ENCODE measurements around the gene TNFRSF4.

TNFRSF4 gene

DNA sequence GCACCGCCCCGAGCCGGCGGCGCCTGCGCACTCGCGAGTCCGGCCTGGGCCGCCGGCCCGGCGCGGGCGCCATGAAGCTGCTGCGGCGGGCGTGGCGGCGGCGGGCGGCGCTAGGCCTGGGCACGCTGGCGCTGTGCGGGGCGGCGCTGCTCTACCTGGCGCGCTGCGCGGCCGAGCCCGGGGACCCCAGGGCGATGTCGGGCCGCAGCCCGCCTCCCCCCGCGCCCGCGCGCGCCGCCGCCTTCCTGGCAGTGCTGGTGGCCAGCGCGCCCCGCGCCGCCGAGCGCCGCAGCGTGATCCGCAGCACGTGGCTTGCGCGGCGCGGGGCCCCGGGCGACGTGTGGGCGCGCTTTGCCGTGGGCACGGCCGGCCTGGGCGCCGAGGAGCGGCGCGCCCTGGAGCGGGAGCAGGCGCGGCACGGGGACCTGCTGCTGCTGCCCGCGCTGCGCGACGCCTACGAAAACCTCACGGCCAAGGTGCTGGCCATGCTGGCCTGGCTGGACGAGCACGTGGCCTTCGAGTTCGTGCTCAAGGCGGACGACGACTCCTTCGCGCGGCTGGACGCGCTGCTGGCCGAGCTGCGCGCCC is 18.3 kb upstream of the TNFRSF4 start, which contains the start of gene B3GALT6:
Gene B3GALT6, plus strand, starts transcription at position 30 of the 588 bp plus-strand sequence. Its CDS starts 42 bp downstream, at position 72.
- DNase-seq: no peak

DNA sequence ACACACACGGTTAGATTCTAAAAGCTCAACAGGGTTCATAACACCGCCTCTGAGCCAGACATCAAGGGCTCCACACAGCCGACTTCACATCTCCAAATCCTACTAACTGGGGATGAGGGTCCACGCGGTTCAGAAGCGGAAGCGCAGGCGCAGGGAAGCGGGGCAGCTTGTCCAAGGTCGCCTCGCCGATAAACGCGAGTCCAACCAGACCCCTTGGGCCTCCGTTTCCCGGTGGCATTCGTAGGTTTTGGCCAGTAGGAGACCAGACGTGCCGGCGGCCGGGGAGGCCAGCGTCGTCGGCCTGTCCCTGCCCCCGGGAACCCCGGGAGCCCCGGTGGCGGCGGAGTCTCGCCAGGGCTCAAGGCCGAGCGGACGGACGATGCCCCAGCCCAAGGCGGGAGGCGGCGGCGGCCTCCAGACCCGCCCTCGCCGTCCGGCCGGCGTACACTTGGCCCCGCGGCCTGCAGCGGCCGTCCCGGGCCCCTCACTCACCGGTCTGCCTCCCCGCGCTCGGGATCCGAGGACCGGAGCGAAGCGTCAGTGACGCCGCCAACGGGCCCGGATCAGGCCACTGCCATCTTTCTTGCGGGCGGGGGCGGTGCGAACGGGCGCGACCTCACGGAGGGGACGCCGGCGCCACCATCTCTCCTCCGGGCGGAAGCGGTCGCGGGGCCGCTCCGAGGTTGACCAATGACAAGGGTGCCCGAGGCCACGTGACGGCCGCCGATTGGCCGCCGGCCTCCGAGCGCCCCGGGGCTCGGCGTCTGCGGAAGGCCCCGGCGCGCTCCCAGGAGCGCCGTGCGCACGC is 17.7 kb upstream of the TNFRSF4 start, which contains the start of gene SDF4:
Gene SDF4, minus strand, starts transcription at position 602 of the 808 bp plus-strand sequence. CDS start 3,229 bp downstream, outside the sequence.
- DNase-seq: peak; percentile 97

DNA sequence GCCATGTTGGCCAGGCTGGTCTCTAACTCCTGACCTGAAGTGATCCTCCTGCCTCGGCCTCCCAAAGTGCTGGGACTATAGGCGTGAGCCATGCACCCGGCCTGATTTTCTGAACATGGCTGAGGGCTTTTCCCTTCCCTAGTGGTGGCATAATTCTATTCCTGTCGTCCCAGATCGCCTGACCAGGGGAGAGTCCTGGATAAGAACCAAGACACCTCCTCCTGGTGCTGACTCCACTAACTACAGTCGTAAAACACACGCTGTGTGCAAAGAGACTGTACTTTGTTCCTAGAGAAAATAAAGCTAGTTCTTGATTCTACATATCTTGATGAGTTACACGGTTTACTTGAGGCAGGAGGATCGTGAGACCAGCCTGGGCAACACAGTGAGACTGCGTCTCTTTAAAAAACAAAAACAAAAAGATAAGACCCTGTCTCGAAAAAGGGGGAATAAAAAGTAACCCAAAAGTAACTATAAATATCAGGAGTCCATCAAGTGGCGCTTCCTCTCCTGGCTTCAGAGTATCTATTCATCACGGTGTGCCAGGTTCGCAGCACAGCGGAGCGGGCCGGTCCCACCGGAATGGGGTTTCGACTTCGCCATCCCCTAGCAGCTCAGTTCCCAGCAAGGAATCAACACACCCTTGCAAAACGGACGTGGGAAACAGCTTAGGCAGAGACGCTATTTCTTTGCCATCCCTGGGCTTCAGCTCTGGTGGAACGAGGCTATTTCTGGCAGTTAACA is 16.9 kb upstream of the TNFRSF4 start:
- DNase-seq: no peak

DNA sequence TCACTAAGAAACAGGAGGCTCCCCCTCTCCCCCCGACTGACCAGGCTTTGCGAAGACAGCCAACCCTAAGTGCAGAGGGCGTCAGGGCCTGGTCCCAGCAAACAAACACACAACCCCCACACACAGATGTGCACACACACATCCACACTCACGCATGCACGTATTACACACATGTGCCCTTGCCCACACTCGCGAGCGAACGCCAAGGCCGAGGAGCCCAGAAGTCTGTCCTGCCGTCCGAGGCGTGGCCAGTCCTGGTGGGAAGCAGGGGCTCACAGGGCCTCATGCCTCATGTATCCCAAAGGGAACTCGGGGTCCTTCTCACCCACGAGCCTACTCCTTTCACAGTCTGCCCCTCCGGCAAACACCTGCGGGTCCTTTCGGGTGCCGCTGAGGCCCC is 15.8 kb upstream of the TNFRSF4 start:
- no peak for DNase-seq

GRCh38 chr1:1228596-1229321 is 14.8 kb upstream of the TNFRSF4 start:
- no peak for DNase-seq

DNA sequence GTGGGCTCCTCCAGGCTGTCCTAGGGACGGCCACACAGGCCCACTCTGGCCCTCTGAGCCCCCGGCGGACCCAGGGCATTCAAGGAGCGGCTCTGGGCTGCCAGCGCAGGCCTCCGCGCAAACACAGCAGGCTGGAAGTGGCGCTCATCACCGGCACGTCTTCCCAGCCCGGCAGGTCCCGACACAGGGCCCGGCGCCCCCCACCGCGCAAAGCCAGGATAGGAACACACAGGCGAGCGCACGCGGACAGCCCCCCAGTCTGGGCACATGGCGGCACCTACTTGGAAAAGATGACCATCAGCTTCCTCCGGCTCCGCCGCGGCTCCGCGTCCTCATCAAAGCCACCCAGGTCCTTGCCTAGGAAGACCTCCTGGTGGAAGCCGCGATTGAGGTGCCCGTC is 14.2 kb upstream of the TNFRSF4 start:
- no peak for DNase-seq

- DNase-seq: no peak
Measured at GRCh38 chr1:1227386-1227785, 13.4 kb upstream of the TNFRSF4 start.

- no peak for DNase-seq
Measured at GRCh38 chr1:1226566-1227362, 12.8 kb upstream of the TNFRSF4 start.

GRCh38 chr1:1225913-1226312 is 12.0 kb upstream of the TNFRSF4 start:
- DNase-seq: no peak

- no peak for DNase-seq
Measured at GRCh38 chr1:1225238-1225845, 11.4 kb upstream of the TNFRSF4 start.

- DNase-seq: no peak
Measured at GRCh38 chr1:1223891-1224290, 9.9 kb upstream of the TNFRSF4 start.

GRCh38 chr1:1223321-1223720 is 9.4 kb upstream of the TNFRSF4 start:
- no peak for DNase-seq

- DNase-seq: no peak
Measured at GRCh38 chr1:1222575-1223225, 8.7 kb upstream of the TNFRSF4 start.

DNA sequence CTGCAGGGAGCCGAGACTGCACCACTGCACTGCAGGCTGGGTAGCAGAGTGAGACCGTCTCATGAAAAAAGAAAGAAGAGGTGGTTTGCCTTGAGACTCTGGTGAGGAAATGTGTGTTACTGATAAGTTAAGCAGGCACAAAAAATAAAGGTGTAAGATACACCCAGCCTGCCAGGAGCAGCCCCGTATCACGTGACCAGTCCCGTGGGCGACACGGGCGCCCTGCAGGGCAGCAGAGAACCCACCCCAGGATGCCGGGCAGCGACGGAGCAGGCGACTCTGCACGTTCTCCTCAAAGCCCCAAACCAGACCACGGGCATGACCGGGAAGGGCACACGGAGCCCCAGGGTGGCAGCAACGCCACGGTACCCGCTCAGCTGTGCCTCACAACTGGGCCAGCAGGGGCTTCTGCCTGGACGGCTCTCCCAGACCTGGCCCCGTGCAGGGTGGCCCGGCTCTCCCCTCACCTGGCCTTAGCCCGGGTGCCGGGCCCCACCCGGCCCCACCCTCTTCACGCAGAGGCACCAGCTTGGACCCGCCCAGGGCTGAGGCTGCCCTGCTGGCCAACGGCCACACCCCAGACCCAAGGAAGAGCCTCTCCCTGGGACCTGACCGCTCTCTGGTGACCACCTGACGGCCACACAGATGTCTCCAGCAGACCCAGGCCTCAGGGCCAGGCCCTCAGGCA is 8.1 kb upstream of the TNFRSF4 start:
- DNase-seq: no peak

DNA sequence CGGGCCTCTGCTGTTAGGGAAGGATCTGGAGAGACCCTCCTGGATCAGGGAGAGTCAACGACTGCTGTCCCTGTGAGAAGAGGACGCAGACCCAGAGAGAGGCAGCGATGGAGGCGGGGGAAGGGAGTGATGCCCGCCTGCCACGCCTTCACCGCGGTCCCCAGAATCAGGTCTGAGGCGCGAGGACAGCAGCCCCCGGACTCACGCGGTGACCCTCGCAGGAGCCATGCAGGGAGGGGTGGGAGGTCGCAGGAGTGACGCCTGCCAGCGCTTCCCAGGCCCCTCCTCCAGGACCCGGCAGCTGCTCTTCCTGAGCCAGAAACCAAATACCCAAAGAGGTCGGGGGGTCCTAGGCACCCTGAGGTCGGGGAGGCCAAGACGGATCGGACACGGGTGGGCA is 6.2 kb upstream of the TNFRSF4 start:
- no peak for DNase-seq

- peak; percentile 76 for DNase-seq
Measured at GRCh38 chr1:1219341-1219740, 5.4 kb upstream of the TNFRSF4 start.

DNA sequence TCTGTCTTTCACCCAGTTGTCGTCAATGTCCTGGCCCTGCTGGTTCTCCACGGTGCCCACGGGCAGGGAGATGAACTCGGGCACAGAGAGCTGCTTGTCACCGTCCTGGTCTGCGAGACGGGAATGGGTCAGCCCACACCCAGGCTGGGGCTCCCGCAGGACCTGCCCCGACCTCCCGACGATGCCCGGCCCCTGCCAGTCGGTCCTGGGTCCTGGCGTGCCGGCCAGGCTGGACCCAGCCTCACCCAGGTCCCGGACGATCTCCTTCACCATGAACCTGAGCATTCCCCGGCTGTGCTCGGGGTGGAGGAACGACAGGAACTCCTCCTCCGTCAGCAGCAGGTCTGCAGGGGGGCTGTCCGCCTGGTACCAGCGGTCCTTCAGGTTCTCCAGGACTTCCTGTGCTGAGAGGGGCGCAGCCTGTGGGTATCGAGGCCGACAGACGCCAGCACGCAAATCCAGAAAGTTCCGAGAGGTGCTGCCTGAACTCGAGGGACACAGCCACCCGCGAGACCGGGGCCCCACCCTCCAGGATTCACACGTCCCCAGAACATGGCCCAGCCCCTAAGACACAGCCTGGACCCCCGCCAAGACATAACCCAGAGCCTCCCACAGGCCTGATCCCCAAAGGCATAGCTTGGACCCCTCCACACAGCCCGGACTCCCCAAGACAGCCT is 4.7 kb upstream of the TNFRSF4 start:
- DNase-seq: no peak

GRCh38 chr1:1217621-1218523 is 3.9 kb upstream of the TNFRSF4 start:
- DNase-seq: peak; percentile 41
